ENCODE data around the gene SORCS2. TPM values are rescaled to one million over a fixed set of nuclear protein-coding genes. Genes with fewer than 3 reads are reported as not detected.

SORCS2 gene
- total RNA-seq, 1 experiment from 2014 or later, result 0.06 TPM

DNA sequence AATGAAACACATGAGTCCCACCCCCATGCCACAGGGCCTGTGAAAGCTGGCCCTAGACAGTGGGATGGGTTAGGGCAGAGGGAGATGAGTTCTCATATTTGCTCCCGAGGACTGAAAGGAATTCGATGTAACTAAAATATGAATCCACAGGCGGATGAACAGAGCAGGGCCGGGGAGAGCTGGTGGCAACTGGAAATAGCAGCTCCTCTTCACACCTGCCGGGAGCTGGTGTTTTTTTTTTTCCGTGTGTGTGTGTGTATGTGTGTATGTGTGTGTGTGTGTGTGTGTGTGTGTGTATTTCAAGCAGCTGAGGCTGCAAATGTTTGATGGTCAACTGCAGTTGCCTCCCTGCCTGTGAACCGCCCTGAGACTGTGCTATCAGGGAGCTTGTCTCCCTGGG is 357.5 kb downstream of the SORCS2 start:
- peaks cover 3% of the 10 kb centered on the region for H3K27me3 ChIP-seq (replicated peaks; ENCODE audit: insufficient read depth, low read depth, low read length, poor library complexity)
- H3K4me3 ChIP-seq (ENCODE audit: low read depth, low read length, poor library complexity, severe bottlenecking), result no peak overlapping the region
- ChIA-PET POLR2A (ENCODE audit: low non-redundant PET) (no interaction called here), CTCF (no interaction called here)
- H3K4me1 ChIP-seq (ENCODE audit: insufficient read depth, low read length, poor library complexity, severe bottlenecking), result no peaks in the 10 kb centered on the region
- intact Hi-C loops (cut with micrococcal nuclease; ENCODE audit: unreplicated experiment), result no loop called here
- no peak for DNase-seq (ENCODE audit: low spot score)
- peaks cover 8% of the 10 kb centered on the region for H3K9me3 ChIP-seq (ENCODE audit: low read depth, low read length, poor library complexity, severe bottlenecking)
- TF ChIP-seq, protein P1, sequence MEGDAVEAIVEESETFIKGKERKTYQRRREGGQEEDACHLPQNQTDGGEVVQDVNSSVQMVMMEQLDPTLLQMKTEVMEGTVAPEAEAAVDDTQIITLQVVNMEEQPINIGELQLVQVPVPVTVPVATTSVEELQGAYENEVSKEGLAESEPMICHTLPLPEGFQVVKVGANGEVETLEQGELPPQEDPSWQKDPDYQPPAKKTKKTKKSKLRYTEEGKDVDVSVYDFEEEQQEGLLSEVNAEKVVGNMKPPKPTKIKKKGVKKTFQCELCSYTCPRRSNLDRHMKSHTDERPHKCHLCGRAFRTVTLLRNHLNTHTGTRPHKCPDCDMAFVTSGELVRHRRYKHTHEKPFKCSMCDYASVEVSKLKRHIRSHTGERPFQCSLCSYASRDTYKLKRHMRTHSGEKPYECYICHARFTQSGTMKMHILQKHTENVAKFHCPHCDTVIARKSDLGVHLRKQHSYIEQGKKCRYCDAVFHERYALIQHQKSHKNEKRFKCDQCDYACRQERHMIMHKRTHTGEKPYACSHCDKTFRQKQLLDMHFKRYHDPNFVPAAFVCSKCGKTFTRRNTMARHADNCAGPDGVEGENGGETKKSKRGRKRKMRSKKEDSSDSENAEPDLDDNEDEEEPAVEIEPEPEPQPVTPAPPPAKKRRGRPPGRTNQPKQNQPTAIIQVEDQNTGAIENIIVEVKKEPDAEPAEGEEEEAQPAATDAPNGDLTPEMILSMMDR (conservative IDR thresholded peaks at IDR 0.05; ENCODE audit: low read depth, low read length), result no peak
- no peak for TF ChIP-seq EZH2 (IDR thresholded peaks at IDR 0.05; ENCODE audit: borderline replicate concordance, low read depth, low read length, poor library complexity, severe bottlenecking)
- H3K27ac ChIP-seq (ENCODE audit: low read depth, low read length, poor library complexity, severe bottlenecking), result no peak overlapping the region
- no peaks in the 10 kb centered on the region for H3K36me3 ChIP-seq (ENCODE audit: insufficient read depth, low read length, poor library complexity, severe bottlenecking)
- BruUV-seq (replicated peaks), result no TSS peak

DNA sequence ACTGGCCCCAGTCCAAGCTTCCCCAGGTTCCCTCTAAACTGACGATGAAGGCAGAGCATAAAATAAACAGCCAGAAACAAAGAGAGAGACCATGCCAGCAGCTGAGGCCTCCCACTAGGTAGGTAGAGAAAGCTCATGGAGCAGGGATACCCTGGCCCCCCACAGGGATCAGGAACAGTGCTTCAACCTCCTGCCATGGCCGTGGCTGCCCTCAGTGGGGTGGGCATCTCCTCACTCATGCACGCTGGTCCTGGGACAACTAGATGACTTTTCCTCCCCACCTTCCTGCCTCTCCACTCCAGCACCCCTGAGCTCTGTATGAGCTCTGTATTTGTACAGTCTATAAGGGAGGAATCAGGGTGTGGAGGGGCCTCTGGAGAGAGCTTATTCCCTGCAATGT is 360.1 kb downstream of the SORCS2 start:
- ChIA-PET CTCF (no interaction called here), POLR2A (ENCODE audit: low non-redundant PET) (no interaction called here)
- no peaks in the 10 kb centered on the region for H3K4me1 ChIP-seq (ENCODE audit: insufficient read depth, low read length, poor library complexity, severe bottlenecking)
- no peaks in the 10 kb centered on the region for H3K36me3 ChIP-seq (ENCODE audit: insufficient read depth, low read length, poor library complexity, severe bottlenecking)
- H3K27ac ChIP-seq (ENCODE audit: low read depth, low read length, poor library complexity, severe bottlenecking), result no peak overlapping the region
- peaks cover 8% of the 10 kb centered on the region for H3K9me3 ChIP-seq (ENCODE audit: low read depth, low read length, poor library complexity, severe bottlenecking)
- no peak for DNase-seq (ENCODE audit: low spot score)
- no TSS peak for BruUV-seq (replicated peaks)
- no peak overlapping the region for H3K4me3 ChIP-seq (ENCODE audit: low read depth, low read length, poor library complexity, severe bottlenecking)
- no peak for TF ChIP-seq EZH2 (IDR thresholded peaks at IDR 0.05; ENCODE audit: borderline replicate concordance, low read depth, low read length, poor library complexity, severe bottlenecking)
- TF ChIP-seq, protein P1 (conservative IDR thresholded peaks at IDR 0.05; ENCODE audit: low read depth, low read length), result no peak
- H3K27me3 ChIP-seq (replicated peaks; ENCODE audit: insufficient read depth, low read depth, low read length, poor library complexity), result no peaks in the 10 kb centered on the region
- intact Hi-C loops (cut with micrococcal nuclease; ENCODE audit: unreplicated experiment), result no loop called here

DNA sequence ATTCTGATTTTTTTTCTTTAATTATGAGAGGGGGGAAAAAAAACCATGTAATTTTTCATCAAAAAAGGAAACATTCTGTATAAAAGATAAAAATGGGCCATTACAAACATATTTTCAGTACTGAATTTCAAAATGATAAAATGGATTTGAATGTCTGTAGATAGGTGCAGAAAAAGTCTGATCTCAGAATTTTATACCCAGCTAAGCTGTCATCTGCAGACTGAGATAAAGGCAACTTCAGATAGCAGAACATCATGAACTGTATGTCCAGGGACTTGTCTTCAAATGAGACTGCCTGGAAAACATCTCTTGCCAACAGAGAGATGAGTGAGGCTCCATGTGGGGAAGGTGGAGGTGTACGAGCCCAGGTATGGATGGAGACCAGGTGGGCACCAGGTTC is 360.9 kb downstream of the SORCS2 start:
- Histone ChIP-seq H3K36me3 (ENCODE audit: insufficient read depth, low read length, poor library complexity, severe bottlenecking) (no peaks in the 10 kb centered on the region), H3K4me1 (ENCODE audit: insufficient read depth, low read length, poor library complexity, severe bottlenecking) (no peaks in the 10 kb centered on the region), H3K4me3 (ENCODE audit: low read depth, low read length, poor library complexity, severe bottlenecking) (no peak overlapping the region), H3K27ac (ENCODE audit: low read depth, low read length, poor library complexity, severe bottlenecking) (no peak overlapping the region), H3K9me3 (ENCODE audit: low read depth, low read length, poor library complexity, severe bottlenecking) (peaks cover 8% of the 10 kb centered on the region), H3K27me3 (replicated peaks; ENCODE audit: insufficient read depth, low read depth, low read length, poor library complexity) (no peaks in the 10 kb centered on the region)
- TF ChIP-seq EZH2 (IDR thresholded peaks at IDR 0.05; ENCODE audit: borderline replicate concordance, low read depth, low read length, poor library complexity, severe bottlenecking), result no peak
- TF ChIP-seq, protein P1 (conservative IDR thresholded peaks at IDR 0.05; ENCODE audit: low read depth, low read length), result no peak
- CTCF ChIA-PET, result no interaction called here
- DNase-seq (ENCODE audit: low spot score), result no peak
- intact Hi-C loops (cut with micrococcal nuclease; ENCODE audit: unreplicated experiment), result no loop called here
- POLR2A ChIA-PET (ENCODE audit: low non-redundant PET), result no interaction called here
- no TSS peak for BruUV-seq (replicated peaks)

All from A673 (cell line).